ENCODE data around the gene UGT1A4.

- TF ChIP-seq, protein P1, sequence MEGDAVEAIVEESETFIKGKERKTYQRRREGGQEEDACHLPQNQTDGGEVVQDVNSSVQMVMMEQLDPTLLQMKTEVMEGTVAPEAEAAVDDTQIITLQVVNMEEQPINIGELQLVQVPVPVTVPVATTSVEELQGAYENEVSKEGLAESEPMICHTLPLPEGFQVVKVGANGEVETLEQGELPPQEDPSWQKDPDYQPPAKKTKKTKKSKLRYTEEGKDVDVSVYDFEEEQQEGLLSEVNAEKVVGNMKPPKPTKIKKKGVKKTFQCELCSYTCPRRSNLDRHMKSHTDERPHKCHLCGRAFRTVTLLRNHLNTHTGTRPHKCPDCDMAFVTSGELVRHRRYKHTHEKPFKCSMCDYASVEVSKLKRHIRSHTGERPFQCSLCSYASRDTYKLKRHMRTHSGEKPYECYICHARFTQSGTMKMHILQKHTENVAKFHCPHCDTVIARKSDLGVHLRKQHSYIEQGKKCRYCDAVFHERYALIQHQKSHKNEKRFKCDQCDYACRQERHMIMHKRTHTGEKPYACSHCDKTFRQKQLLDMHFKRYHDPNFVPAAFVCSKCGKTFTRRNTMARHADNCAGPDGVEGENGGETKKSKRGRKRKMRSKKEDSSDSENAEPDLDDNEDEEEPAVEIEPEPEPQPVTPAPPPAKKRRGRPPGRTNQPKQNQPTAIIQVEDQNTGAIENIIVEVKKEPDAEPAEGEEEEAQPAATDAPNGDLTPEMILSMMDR (IDR thresholded peaks at IDR 0.05 in 4 of 5, conservative IDR thresholded peaks at IDR 0.05 in 1 of 5) = no peak
- no peak for TF ChIP-seq POLR2A (IDR thresholded peaks at IDR 0.05)
Measured at GRCh38 chr2:233792720-233793119, 74.2 kb downstream of the UGT1A4 start.

All from gastrocnemius medialis (tissue), 4 donors.